ENCODE measurements around the gene MYOG.

DNA sequence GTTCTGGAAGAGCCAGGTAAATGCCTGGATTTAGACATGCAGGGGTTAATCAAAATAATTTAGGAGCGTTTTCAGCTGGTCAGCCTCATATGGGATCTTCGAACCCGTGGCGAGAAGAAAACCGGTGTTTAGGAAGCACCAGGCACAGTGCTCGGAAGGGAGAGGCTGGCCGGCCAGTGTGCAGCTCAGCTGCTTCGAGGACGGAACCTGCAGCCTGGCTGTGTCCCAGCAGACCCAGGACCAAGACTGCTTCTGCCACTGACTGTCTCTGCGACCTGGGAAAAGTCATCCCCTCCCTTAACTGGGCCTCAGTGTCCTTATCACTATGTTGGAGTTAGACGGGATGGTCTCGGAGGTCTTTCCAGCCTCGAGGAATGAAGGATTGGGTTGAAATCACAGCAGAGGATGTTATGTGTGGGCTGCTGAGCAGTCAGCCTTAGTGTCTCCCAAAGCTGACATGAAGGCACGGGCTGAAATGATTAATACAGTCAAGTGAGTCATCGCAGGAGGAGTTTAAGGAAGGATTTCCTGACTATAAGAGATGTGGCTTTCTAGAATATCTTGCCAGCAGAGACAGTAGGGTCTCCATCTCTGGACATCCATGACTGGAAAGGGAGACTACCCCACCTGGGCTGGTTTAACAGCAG lies 38.7 kb downstream of the MYOG start:
- TF ChIP-seq BRCA1 (IDR thresholded peaks at IDR 0.05; ENCODE audit: low read depth, low read length) (no peak), EZH2 (IDR thresholded peaks at IDR 0.05; ENCODE audit: borderline replicate concordance, control insufficient read depth, low read depth, low read length) (no peak), CTCF (IDR thresholded peaks at IDR 0.05 in 2 of 3, conservative IDR thresholded peaks at IDR 0.05 in 1 of 3; ENCODE audit: control insufficient read depth in 2 of 3, extremely low read depth in 1 of 3, insufficient read depth in 1 of 3, low read depth in 3 of 3, low read length in 3 of 3) (no peak), POLR2AphosphoS5 (IDR thresholded peaks at IDR 0.05; ENCODE audit: low read length) (no peak), POLR2A (IDR thresholded peaks at IDR 0.05; ENCODE audit: low read depth, low read length) (no peak)
